WTC11 (cell line): ENCODE measurements around the gene CRACR2A. TPM values are rescaled to one million over a fixed set of nuclear protein-coding genes. Genes with fewer than 3 reads are reported as not detected.

Source experiments
- ATAC-seq: fragments of 200-7000 bp; cut with Tn5 transposase; 2 replicates; pipeline ENCODE4 v1.10.0; 2021; ENCODE audit warnings: mild to moderate bottlenecking, moderate library complexity
- CTCF ChIA-PET: fragments of 300-600 bp; sonication (Branson Sonifier 250); formaldehyde crosslinking; loops from one replicate; lab custom pipeline; 2021; ENCODE audit warnings: antibody characterized with exemption; lab: Charles Lee
- POLR2A ChIA-PET: fragments of 350-600 bp; sonication (Branson Sonifier 250); formaldehyde crosslinking; loops from one replicate; lab custom pipeline; 2021; ENCODE audit warnings: antibody characterized with exemption; lab: Charles Lee
- DNase-seq: peaks from one replicate; pipeline ENCODE4 v3.0.0; 2021; ENCODE audit warnings: low spot score
- H3K27ac Mint-ChIP-seq: 2 replicates; pipeline ENCODE4 v1.8.0; 2021; ENCODE audit warnings: mixed read lengths
- H3K27me3 Mint-ChIP-seq: 2 replicates; pipeline ENCODE4 v1.8.0; 2021; ENCODE audit warnings: low read depth, mild to moderate bottlenecking, moderate library complexity, mixed read lengths
- H3K36me3 Mint-ChIP-seq: 2 replicates; pipeline ENCODE4 v1.8.0; 2021; ENCODE audit warnings: mixed read lengths
- H3K4me1 Mint-ChIP-seq: 2 replicates; pipeline ENCODE4 v1.8.0; 2022; ENCODE audit warnings: mixed read lengths
- H3K4me3 Mint-ChIP-seq: 2 replicates; pipeline ENCODE4 v1.8.0; 2021; ENCODE audit warnings: mild to moderate bottlenecking, moderate library complexity, mixed read lengths
- H3K9me3 Mint-ChIP-seq: 2 replicates; pipeline ENCODE4 v1.8.0; 2021; ENCODE audit warnings: mixed read lengths
- AR ChIP-seq: fragments of 250-450 bp; sonication (Bioruptor Pico); IDR thresholded peaks from 2 replicates; pipeline ENCODE4 v1.9.0; 2021; ENCODE audit warnings: mild to moderate bottlenecking
- E2F5 ChIP-seq: sonication (generic); formaldehyde crosslinking; IDR thresholded peaks from 2 replicates; pipeline ENCODE4 v1.8.1; 2022; ENCODE audit warnings: mild to moderate bottlenecking, moderate library complexity, missing genetic modification reagents
- ETV6 ChIP-seq: sonication (generic); formaldehyde crosslinking; IDR thresholded peaks from 2 replicates; pipeline ENCODE4 v1.8.1; 2022; ENCODE audit warnings: mild to moderate bottlenecking, missing genetic modification reagents
- FOXP1 ChIP-seq: sonication (generic); formaldehyde crosslinking; IDR thresholded peaks from 2 replicates; pipeline ENCODE4 v1.8.0; 2022; ENCODE audit warnings: missing genetic modification reagents, mild to moderate bottlenecking, moderate library complexity, borderline replicate concordance
- GTF2I ChIP-seq: fragments of 250-450 bp; sonication (Bioruptor Pico); conservative IDR thresholded peaks from 2 replicates; pipeline ENCODE4 v1.4.0; 2021; ENCODE audit warnings: mild to moderate bottlenecking
- MXD4 ChIP-seq: fragments of 250-450 bp; sonication (Bioruptor Pico); IDR thresholded peaks from 2 replicates; pipeline ENCODE4 v1.8.0; 2021; ENCODE audit warnings: mild to moderate bottlenecking, moderate library complexity, borderline replicate concordance
- OVOL2 ChIP-seq: fragments of 250-450 bp; sonication (Bioruptor Pico); IDR thresholded peaks from 2 replicates; pipeline ENCODE4 v1.9.0; 2021; ENCODE audit warnings: mild to moderate bottlenecking, borderline replicate concordance
- TEAD4 ChIP-seq: sonication (generic); formaldehyde crosslinking; IDR thresholded peaks from 2 replicates; pipeline ENCODE4 v1.8.0; 2022; ENCODE audit warnings: mild to moderate bottlenecking, missing genetic modification reagents
- TP53 ChIP-seq: sonication (generic); formaldehyde crosslinking; IDR thresholded peaks from 2 replicates; pipeline ENCODE4 v1.8.1; 2023; ENCODE audit warnings: mild to moderate bottlenecking, missing genetic modification reagents
- ZNF219 ChIP-seq: sonication (generic); formaldehyde crosslinking; IDR thresholded peaks from 2 replicates; pipeline ENCODE4 v1.8.0; 2023; ENCODE audit warnings: missing genetic modification reagents, mild to moderate bottlenecking, borderline replicate concordance
- ZNF396 ChIP-seq: fragments of 250-450 bp; sonication (Bioruptor Pico); IDR thresholded peaks from 2 replicates; pipeline ENCODE4 v1.8.0; 2021; ENCODE audit warnings: mild to moderate bottlenecking, moderate library complexity, borderline replicate concordance
- ZNF423 ChIP-seq: fragments of 250-450 bp; sonication (Bioruptor Pico); IDR thresholded peaks from 2 replicates; pipeline ENCODE4 v2.1.2; 2022; ENCODE audit warnings: mild to moderate bottlenecking, moderate library complexity
- ZNF671 ChIP-seq: fragments of 250-450 bp; sonication (Bioruptor Pico); IDR thresholded peaks from 2 replicates; pipeline ENCODE4 v1.8.0; 2021; ENCODE audit warnings: mild to moderate bottlenecking
- total RNA-seq: library from RNA; stranded (reverse); gene quantifications from 3 replicates; pipeline ENCODE4 v1.2.3, GENCODE V29; 2021
- TF ChIP-seq, protein P1 (sequence below): sonication (generic); formaldehyde crosslinking; conservative IDR thresholded peaks from 2 replicates; pipeline ENCODE4 v1.8.1; 2022; ENCODE audit warnings: mild to moderate bottlenecking, missing genetic modification reagents
- TF ChIP-seq, protein P2 (sequence below): sonication (generic); formaldehyde crosslinking; IDR thresholded peaks from 2 replicates; pipeline ENCODE4 v1.8.0; 2022; ENCODE audit warnings: missing genetic modification reagents

CRACR2A gene
- total RNA-seq, 1 experiment from 2014 or later = 2.6 TPM

DNA sequence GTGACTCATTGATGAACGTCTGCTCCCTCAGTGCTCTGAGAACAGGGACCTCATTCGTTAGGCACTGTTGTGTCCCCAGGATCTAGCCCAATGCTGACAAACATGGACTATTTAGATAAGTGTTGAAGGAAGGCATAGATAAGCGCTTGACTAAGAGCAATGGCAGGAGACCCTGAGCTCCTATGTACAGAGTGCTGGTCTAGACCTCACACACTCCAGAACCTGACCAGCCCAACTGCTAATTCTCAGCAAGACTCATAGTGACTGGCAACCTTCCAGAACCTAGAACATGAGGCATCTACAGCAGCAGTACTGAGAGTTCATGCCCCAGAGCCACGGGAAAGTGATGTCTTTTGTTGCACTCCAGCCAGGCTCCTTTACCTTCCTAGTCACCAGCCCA lies 69.2 kb downstream of the CRACR2A start:
- H3K4me3 Mint-ChIP-seq = no peak overlapping the region
- no peaks in the 10 kb centered on the region for H3K4me1 Mint-ChIP-seq
- TF ChIP-seq ZNF671 (no peak), ZNF423 (CRISPR knock-in tag) (no peak), ETV6 (no peak)
- TF ChIP-seq, protein P1, sequence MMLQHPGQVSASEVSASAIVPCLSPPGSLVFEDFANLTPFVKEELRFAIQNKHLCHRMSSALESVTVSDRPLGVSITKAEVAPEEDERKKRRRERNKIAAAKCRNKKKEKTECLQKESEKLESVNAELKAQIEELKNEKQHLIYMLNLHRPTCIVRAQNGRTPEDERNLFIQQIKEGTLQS (CRISPR knock-in tag) = no peak
- CTCF ChIA-PET = interaction anchor here (4.1 kb wide), 1 partner anchor 383 kb away, joined by 23 read pairs; no protein-coding TSS in a partner anchor
- ATAC-seq (no peak), DNase-seq (no peak)
- peaks cover 2% of the 10 kb centered on the region; the same call in 1 of the 2 replicates for H3K9me3 Mint-ChIP-seq
- no peaks in the 10 kb centered on the region for H3K27me3 Mint-ChIP-seq
- POLR2A ChIA-PET = no interaction called here
- H3K36me3 Mint-ChIP-seq = no peaks in the 10 kb centered on the region
- H3K27ac Mint-ChIP-seq = no peak overlapping the region

GRCh38 chr12:3681595-3682061 lies 71.3 kb downstream of the CRACR2A start:
- TF ChIP-seq, protein P2, sequence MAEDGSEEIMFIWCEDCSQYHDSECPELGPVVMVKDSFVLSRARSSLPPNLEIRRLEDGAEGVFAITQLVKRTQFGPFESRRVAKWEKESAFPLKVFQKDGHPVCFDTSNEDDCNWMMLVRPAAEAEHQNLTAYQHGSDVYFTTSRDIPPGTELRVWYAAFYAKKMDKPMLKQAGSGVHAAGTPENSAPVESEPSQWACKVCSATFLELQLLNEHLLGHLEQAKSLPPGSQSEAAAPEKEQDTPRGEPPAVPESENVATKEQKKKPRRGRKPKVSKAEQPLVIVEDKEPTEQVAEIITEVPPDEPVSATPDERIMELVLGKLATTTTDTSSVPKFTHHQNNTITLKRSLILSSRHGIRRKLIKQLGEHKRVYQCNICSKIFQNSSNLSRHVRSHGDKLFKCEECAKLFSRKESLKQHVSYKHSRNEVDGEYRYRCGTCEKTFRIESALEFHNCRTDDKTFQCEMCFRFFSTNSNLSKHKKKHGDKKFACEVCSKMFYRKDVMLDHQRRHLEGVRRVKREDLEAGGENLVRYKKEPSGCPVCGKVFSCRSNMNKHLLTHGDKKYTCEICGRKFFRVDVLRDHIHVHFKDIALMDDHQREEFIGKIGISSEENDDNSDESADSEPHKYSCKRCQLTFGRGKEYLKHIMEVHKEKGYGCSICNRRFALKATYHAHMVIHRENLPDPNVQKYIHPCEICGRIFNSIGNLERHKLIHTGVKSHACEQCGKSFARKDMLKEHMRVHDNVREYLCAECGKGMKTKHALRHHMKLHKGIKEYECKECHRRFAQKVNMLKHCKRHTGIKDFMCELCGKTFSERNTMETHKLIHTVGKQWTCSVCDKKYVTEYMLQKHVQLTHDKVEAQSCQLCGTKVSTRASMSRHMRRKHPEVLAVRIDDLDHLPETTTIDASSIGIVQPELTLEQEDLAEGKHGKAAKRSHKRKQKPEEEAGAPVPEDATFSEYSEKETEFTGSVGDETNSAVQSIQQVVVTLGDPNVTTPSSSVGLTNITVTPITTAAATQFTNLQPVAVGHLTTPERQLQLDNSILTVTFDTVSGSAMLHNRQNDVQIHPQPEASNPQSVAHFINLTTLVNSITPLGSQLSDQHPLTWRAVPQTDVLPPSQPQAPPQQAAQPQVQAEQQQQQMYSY (CRISPR knock-in tag) = no peak
- TF ChIP-seq OVOL2 (CRISPR knock-in tag) = no peak
- TF ChIP-seq MXD4 (CRISPR knock-in tag) = no peak
- no peak for TF ChIP-seq FOXP1 (CRISPR knock-in tag)
- no peak for TF ChIP-seq E2F5 (CRISPR knock-in tag)
- no peak for TF ChIP-seq TEAD4 (CRISPR knock-in tag)
- no peak for TF ChIP-seq ZNF219 (CRISPR knock-in tag)
- TF ChIP-seq GTF2I (CRISPR knock-in tag) = no peak
- no peak for TF ChIP-seq AR (CRISPR knock-in tag)
- no peak for TF ChIP-seq ZNF396 (CRISPR knock-in tag)
- no peak for TF ChIP-seq TP53 (CRISPR knock-in tag)
- no peak for DNase-seq
- no peaks in the 10 kb centered on the region for H3K9me3 Mint-ChIP-seq
- no peaks in the 10 kb centered on the region; the same call in 1 of the 2 replicates for H3K4me1 Mint-ChIP-seq
- no peaks in the 10 kb centered on the region for H3K27me3 Mint-ChIP-seq
- no peak overlapping the region for H3K27ac Mint-ChIP-seq
- H3K4me3 Mint-ChIP-seq = no peak overlapping the region
- CTCF ChIA-PET = interaction anchor here (0.9 to 4.1 kb wide), 11 partner anchors 11 to 381 kb away, joined by 3 to 23 read pairs (median 6); partner anchors contain the start of gene CRACR2A
- H3K36me3 Mint-ChIP-seq = no peaks in the 10 kb centered on the region
- POLR2A ChIA-PET = no interaction called here
- ATAC-seq = no peak
